Inflammatory macrophage treated with lipopolysaccharide for 1 hour (primary cell): ENCODE measurements around the gene AKR1B1.
A peak's percentile ranks its signal among the peaks of the same experiment; 100 is the strongest.

Experiments used
- DNase-seq, 2 donors: peaks; one replicate each; pipeline ENCODE4 v3.0.0-alpha.2; 2020 to 2022

Gene AKR1B1

GRCh38 chr7:134468475-134468874, 9.6 kb upstream of the AKR1B1 start:
- no peak for DNase-seq

- DNase-seq = no peak
Observed at GRCh38 chr7:134468054-134468453, 9.2 kb upstream of the AKR1B1 start.

- no peak for DNase-seq
Observed at GRCh38 chr7:134465491-134465890, 6.6 kb upstream of the AKR1B1 start.

GRCh38 chr7:134464496-134464895, 5.6 kb upstream of the AKR1B1 start:
- DNase-seq = no peak

- DNase-seq = no peak
Observed at GRCh38 chr7:134463751-134464150, 4.9 kb upstream of the AKR1B1 start.

- DNase-seq = no peak
Observed at GRCh38 chr7:134462337-134462925, 3.5 kb upstream of the AKR1B1 start.

- DNase-seq = no peak
Observed at GRCh38 chr7:134461916-134462315, 3.0 kb upstream of the AKR1B1 start.

GRCh38 chr7:134459981-134460380, 1.1 kb upstream of the AKR1B1 start:
- peak; percentile 84 to 86 for DNase-seq

GRCh38 chr7:134458341-134458805, 527 bp downstream of the AKR1B1 start:
- peak; percentile 19 to 40 for DNase-seq

GRCh38 chr7:134457210-134457609, 1.7 kb downstream of the AKR1B1 start:
- DNase-seq = no peak

- DNase-seq = peak; percentile 54 to 67
Observed at GRCh38 chr7:134454277-134454676, 4.6 kb downstream of the AKR1B1 start.

GRCh38 chr7:134453518-134453917, 5.4 kb downstream of the AKR1B1 start:
- DNase-seq = no peak

- DNase-seq = no peak
Observed at GRCh38 chr7:134452991-134453473, 5.9 kb downstream of the AKR1B1 start.

GRCh38 chr7:134452419-134452838, 6.5 kb downstream of the AKR1B1 start:
- no peak for DNase-seq

GRCh38 chr7:134451656-134452055, 7.2 kb downstream of the AKR1B1 start:
- no peak for DNase-seq

GRCh38 chr7:134450294-134451000, 8.5 kb downstream of the AKR1B1 start:
- no peak for DNase-seq

- DNase-seq = no peak
Observed at GRCh38 chr7:134449680-134450079, 9.2 kb downstream of the AKR1B1 start.

GRCh38 chr7:134448356-134449229, 10.3 kb downstream of the AKR1B1 start:
- DNase-seq = no peak

GRCh38 chr7:134447383-134447782, 11.5 kb downstream of the AKR1B1 start:
- no peak for DNase-seq

- DNase-seq = no peak
Observed at GRCh38 chr7:134446923-134447322, 12.0 kb downstream of the AKR1B1 start.

GRCh38 chr7:134446446-134446845, 12.5 kb downstream of the AKR1B1 start:
- DNase-seq = no peak

GRCh38 chr7:134444961-134445315, 14.0 kb downstream of the AKR1B1 start:
- DNase-seq = no peak

GRCh38 chr7:134444198-134444960, 14.5 kb downstream of the AKR1B1 start:
- peak; percentile 33 to 36 for DNase-seq
